VCaP (cell line): ENCODE data around the gene KLHL6.
A peak's percentile ranks its signal among the peaks of the same experiment; 100 is the strongest.

Experiments
- H3K27ac ChIP-seq: fragments of 450-650 bp; 2 replicates; pipeline ENCODE4 v1.5.1; 2017
- TF ChIP-seq, protein P1 (sequence below): fragments of 450-650 bp; conservative IDR thresholded peaks from 2 replicates; pipeline ENCODE4 v1.5.1; 2017; ENCODE audit warnings: mild to moderate bottlenecking, moderate library complexity

Gene KLHL6

DNA sequence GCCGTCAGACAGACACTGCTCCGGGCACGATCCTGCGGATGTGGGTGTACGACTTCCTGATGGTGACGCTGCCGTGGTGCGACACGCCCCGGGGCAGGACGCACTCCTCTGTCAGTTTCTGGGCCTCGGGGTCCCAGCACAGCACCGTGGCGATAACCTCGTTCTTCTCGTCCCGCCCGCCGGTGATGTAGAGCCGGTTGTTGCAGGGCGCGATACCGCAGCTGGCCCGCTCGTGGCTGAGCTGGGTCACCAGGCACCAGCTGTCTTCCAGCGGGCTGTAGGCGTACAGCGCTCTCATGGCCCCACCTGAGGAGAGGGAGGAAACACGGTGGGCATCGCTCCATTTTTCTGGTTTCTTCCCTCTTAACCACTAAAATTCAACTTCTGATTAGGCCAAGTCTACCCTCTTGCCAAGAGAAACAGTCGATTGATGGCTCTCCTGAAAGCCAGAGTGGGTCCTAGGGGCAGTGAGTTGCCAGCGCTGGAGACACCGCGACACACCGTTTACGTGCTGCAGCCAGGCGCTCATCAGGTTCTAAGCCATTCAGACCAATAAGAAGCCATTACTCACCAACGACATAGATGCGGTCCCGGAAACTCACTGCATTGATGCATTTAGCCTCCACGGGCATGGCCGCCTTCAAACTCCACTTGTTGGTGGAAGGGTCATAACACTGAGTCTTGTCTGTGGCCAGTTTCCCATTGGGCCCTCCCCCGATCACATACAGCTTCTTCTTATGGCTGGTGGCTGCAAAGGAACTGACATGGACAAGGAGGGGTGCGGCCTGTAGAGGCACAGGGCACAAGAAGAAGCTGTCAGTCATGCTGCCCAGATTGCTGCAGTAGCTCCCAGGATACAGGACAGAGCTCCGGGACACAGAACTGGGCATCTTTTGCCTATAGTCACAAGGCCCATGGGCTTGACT, 63.3 kb downstream of the KLHL6 start:
- H3K27ac ChIP-seq: no peak overlapping the region

DNA sequence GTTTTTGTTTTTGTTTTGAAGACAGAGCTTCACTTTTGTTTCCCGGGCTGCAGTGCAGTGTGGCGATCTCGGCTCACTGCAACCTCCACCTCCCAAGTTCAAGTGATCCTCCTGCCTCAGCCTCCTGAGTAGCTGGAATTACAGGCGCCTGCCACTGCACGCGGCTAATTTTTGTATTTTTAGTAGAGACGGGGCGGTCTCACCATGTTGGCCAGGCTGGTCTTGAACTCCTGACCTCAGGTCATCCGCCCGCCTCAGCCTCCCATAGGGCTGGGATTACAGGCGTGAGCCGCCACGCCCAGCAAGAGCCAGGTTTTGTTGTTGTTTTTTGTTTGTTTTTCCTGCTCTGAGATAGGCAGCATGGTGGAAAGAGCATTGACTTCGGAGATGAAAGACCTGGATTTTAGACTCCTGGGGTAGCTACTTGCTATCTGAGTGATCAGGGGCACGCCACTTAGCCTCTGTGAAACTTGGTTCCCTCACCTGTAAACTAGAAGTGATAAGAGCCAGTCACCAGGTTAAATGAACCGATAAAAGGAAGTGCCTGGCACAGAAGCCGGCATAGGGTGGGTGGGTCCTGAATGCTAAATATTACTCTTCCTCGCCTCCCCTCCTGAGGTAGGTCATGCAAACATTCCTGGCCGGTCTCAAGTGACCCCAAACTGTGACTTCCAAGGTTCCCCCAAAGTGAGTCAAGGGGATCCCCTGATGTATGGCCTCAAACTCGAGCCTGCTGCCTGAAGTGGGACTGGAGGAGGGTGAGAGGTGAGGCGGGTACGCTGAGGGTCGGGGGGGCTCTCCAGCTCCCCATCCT, 64.2 kb downstream of the KLHL6 start:
- peak overlapping the region; percentile 68 for H3K27ac ChIP-seq
- TF ChIP-seq, protein P1, sequence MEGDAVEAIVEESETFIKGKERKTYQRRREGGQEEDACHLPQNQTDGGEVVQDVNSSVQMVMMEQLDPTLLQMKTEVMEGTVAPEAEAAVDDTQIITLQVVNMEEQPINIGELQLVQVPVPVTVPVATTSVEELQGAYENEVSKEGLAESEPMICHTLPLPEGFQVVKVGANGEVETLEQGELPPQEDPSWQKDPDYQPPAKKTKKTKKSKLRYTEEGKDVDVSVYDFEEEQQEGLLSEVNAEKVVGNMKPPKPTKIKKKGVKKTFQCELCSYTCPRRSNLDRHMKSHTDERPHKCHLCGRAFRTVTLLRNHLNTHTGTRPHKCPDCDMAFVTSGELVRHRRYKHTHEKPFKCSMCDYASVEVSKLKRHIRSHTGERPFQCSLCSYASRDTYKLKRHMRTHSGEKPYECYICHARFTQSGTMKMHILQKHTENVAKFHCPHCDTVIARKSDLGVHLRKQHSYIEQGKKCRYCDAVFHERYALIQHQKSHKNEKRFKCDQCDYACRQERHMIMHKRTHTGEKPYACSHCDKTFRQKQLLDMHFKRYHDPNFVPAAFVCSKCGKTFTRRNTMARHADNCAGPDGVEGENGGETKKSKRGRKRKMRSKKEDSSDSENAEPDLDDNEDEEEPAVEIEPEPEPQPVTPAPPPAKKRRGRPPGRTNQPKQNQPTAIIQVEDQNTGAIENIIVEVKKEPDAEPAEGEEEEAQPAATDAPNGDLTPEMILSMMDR: no peak

More for the DNA sequence above, 63.3 kb downstream of the KLHL6 start:
- TF ChIP-seq, protein P1: no peak

DNA sequence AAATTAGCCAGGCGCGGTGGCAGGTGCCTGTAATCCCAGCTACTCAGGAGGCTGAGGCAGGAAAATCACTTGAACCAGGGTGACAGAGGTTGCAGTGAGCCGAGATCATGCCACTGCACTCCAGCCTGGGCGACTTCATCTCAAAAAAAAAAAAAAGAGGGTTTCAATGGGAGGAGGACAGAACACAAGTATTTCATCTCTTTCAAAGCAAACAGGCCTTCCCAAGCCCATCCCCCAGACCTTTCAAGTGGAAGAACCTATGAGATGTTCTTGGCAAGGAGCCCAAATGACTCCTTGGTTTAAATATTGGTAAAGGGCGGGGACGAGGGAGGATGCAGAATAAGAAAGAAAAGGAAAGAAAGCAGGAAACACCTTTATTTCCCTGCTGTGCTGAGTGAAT, 64.9 kb downstream of the KLHL6 start:
- H3K27ac ChIP-seq: peak overlapping the region; percentile 68
- TF ChIP-seq, protein P1: no peak; the same call in 1 of the 2 replicates

DNA sequence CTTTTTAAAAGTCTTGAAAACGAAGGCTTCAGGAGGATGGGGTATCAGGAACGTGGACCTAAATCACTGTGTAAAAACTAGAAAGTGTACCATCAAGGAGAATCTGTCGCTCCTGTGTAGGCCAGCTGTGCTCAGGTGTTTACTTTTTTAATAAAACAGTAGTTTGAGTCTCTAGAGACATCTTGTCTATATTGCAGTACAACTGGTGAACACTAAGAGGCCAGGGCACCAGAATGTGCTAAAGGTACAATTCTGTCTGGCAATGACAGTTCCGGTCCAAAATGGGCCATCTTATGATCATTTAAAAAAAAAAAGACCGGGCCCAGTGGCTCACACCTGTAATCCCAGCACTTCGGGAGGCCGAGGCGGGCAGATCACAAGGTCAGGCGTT, 65.3 kb downstream of the KLHL6 start:
- H3K27ac ChIP-seq: peak overlapping the region; percentile 68
- TF ChIP-seq, protein P1: peak; percentile 46

DNA sequence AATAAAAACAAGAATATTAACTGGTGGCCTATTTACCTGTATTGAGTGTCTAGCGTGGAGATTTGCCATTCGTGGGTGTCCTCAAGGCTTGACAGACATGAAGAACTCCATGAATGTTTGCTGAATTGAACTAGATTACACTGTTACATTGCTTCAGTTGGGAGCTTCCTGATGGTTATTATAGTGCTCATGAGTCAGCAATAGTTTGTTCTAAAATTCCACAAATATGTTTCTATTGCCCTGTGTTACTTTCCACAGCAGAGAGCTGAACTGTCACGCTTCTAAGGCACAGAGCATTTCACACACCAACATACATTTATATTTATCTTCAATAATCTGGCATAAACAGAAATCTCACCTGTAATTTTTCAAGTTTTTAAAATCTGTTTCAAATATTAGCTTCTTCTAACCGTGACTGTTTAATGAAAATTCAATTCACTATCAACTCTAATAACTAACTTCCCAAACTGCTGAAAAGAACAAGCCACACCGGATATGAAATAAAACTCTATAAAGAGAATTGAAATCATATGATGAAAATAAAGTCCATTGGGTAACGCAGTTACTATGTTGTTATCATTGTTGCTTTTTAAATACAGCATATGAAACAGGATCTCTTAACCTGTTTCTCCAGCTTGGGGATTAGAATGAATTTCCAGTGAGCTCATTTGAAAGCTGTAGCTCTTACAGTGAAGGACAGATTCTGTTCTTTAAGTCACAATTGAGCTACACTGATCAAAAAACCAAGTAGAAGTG, 65.9 kb downstream of the KLHL6 start:
- TF ChIP-seq, protein P1: no peak
- H3K27ac ChIP-seq: peak overlapping the region; percentile 68

DNA sequence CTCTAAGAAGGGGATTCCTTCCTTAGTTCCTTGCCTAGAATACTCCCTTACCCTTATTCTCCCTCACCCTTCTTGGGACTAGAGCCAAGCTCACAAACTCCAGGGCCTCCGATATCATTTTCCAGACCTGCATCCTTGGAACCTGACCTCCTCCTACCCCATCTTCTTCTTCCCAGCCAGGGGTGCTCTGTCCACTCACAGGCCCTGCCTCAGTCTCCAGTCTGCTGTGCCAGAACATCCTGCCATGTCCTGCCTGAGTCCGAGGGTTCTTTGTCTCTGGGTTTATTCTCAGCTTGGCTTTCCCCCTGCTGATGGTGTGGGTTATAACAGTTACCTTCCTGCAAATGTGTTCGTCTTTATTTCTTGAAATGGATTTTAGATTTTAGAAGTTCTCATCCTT, 67.2 kb downstream of the KLHL6 start:
- no peak overlapping the region for H3K27ac ChIP-seq
- TF ChIP-seq, protein P1: no peak
